ENCODE results near the gene ADNP. TPM values are rescaled to one million over a fixed set of nuclear protein-coding genes. Genes with fewer than 3 reads are reported as not detected.
A peak's percentile ranks its signal among the peaks of the same experiment; 100 is the strongest.

ADNP gene
- total and polyA plus RNA-seq, 2 of the 13 experiments (the other 11 are each of a cell fraction or from before 2014, with no cell fraction given), result 21.0 to 21.5 TPM

GRCh38 chr20:50957798-50958614 is 26.8 kb upstream of the ADNP start, which contains the start of gene DPM1 (continued):
- TF ChIP-seq, protein P1, sequence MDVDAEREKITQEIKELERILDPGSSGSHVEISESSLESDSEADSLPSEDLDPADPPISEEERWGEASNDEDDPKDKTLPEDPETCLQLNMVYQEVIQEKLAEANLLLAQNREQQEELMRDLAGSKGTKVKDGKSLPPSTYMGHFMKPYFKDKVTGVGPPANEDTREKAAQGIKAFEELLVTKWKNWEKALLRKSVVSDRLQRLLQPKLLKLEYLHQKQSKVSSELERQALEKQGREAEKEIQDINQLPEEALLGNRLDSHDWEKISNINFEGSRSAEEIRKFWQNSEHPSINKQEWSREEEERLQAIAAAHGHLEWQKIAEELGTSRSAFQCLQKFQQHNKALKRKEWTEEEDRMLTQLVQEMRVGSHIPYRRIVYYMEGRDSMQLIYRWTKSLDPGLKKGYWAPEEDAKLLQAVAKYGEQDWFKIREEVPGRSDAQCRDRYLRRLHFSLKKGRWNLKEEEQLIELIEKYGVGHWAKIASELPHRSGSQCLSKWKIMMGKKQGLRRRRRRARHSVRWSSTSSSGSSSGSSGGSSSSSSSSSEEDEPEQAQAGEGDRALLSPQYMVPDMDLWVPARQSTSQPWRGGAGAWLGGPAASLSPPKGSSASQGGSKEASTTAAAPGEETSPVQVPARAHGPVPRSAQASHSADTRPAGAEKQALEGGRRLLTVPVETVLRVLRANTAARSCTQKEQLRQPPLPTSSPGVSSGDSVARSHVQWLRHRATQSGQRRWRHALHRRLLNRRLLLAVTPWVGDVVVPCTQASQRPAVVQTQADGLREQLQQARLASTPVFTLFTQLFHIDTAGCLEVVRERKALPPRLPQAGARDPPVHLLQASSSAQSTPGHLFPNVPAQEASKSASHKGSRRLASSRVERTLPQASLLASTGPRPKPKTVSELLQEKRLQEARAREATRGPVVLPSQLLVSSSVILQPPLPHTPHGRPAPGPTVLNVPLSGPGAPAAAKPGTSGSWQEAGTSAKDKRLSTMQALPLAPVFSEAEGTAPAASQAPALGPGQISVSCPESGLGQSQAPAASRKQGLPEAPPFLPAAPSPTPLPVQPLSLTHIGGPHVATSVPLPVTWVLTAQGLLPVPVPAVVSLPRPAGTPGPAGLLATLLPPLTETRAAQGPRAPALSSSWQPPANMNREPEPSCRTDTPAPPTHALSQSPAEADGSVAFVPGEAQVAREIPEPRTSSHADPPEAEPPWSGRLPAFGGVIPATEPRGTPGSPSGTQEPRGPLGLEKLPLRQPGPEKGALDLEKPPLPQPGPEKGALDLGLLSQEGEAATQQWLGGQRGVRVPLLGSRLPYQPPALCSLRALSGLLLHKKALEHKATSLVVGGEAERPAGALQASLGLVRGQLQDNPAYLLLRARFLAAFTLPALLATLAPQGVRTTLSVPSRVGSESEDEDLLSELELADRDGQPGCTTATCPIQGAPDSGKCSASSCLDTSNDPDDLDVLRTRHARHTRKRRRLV (CRISPR knock-in tag; IDR thresholded peaks at IDR 0.05), result no peak; the same call in 1 of the 2 replicates
- TF ChIP-seq MAFK (conservative IDR thresholded peaks at IDR 0.05 in 1 of 2, IDR thresholded peaks at IDR 0.05 in 1 of 2; ENCODE audit: low read length in 2 of 2), result no peak
- TF ChIP-seq GATAD2A (CRISPR knock-in tag; IDR thresholded peaks at IDR 0.05), result peak; percentile 36; the same call in 1 of the 2 replicates
- no peak for TF ChIP-seq ZBTB34 (CRISPR knock-in tag; IDR thresholded peaks at IDR 0.05)
- no peak for TF ChIP-seq HMG20A (CRISPR knock-in tag; IDR thresholded peaks at IDR 0.05; ENCODE audit: borderline replicate concordance)
- TF ChIP-seq POLR2AphosphoS2 (IDR thresholded peaks at IDR 0.05; ENCODE audit: low read depth, low read length), result peak; percentile 98
- no peak for TF ChIP-seq RARA (CRISPR knock-in tag; IDR thresholded peaks at IDR 0.05)
- TF ChIP-seq ESRRA (CRISPR knock-in tag; IDR thresholded peaks at IDR 0.05; ENCODE audit: low read depth), result peak; percentile 46
- TF ChIP-seq BHLHE40 (IDR thresholded peaks at IDR 0.05; ENCODE audit: low read length), result no peak
- TF ChIP-seq ZSCAN12 (CRISPR knock-in tag; IDR thresholded peaks at IDR 0.05), result no peak; the same call in 1 of the 2 replicates
- no peak; the same call in 1 of the 2 replicates for TF ChIP-seq ZNF317 (CRISPR knock-in tag; IDR thresholded peaks at IDR 0.05)
- TF ChIP-seq, protein P2, sequence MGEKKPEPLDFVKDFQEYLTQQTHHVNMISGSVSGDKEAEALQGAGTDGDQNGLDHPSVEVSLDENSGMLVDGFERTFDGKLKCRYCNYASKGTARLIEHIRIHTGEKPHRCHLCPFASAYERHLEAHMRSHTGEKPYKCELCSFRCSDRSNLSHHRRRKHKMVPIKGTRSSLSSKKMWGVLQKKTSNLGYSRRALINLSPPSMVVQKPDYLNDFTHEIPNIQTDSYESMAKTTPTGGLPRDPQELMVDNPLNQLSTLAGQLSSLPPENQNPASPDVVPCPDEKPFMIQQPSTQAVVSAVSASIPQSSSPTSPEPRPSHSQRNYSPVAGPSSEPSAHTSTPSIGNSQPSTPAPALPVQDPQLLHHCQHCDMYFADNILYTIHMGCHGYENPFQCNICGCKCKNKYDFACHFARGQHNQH (CRISPR knock-in tag; IDR thresholded peaks at IDR 0.05), result peak; percentile 85; the same call in 1 of the 2 replicates
- TF ChIP-seq RCOR2 (CRISPR knock-in tag; IDR thresholded peaks at IDR 0.05), result no peak
- peak; percentile 49; the same call in 1 of the 2 replicates for TF ChIP-seq ZNF350 (CRISPR knock-in tag; IDR thresholded peaks at IDR 0.05; ENCODE audit: borderline replicate concordance, low read depth)
- no peak for TF ChIP-seq ZNF253 (CRISPR knock-in tag; IDR thresholded peaks at IDR 0.05; ENCODE audit: borderline replicate concordance)
- TF ChIP-seq ZNF615 (CRISPR knock-in tag; IDR thresholded peaks at IDR 0.05; ENCODE audit: borderline replicate concordance), result no peak
- TF ChIP-seq SAP130 (CRISPR knock-in tag; IDR thresholded peaks at IDR 0.05; ENCODE audit: low read depth), result peak; percentile 97
- peak; percentile 44; the same call in 1 of the 2 replicates for TF ChIP-seq NFYC (CRISPR knock-in tag; IDR thresholded peaks at IDR 0.05)
- TF ChIP-seq ZNF282 (IDR thresholded peaks at IDR 0.05; ENCODE audit: partially characterized antibody), result no peak
- TF ChIP-seq ZNF784 (CRISPR knock-in tag; IDR thresholded peaks at IDR 0.05; ENCODE audit: borderline replicate concordance), result peak; percentile 81; the same call in 1 of the 2 replicates
- peak; percentile 78; the same call in 1 of the 2 replicates for TF ChIP-seq SIX4 (CRISPR knock-in tag; IDR thresholded peaks at IDR 0.05)

Data from HepG2 (cell line).